Activated naive CD8-positive, alpha-beta T cell treated with anti-CD3 and anti-CD28 coated beads, Interleukin-2, amount 50 U/mL, for 24 hours (primary cell): ENCODE results near the gene MCF2.
"Not testable (repeated sequence)": the region's sequence is repeated elsewhere in the genome, so short reads cannot be mapped to it uniquely, and the experiment has no call there.

Source experiments
- ATAC-seq: fragments of 150-1000 bp; cut with Tn5 transposase; one replicate; pipeline ENCODE4 v1.10.0; 2021
- DNase-seq: peaks from one replicate; pipeline ENCODE4 v3.0.0; 2021
- H3K27ac Mint-ChIP-seq: one replicate; pipeline ENCODE4 v1.8.0; 2021; ENCODE audit warnings: mild to moderate bottlenecking, mixed read lengths
- H3K27me3 Mint-ChIP-seq: one replicate; pipeline ENCODE4 v1.8.0; 2021; ENCODE audit warnings: mixed read lengths
- H3K36me3 Mint-ChIP-seq: one replicate; pipeline ENCODE4 v1.8.0; 2021; ENCODE audit warnings: low read depth, mixed read lengths
- H3K4me1 Mint-ChIP-seq: one replicate; pipeline ENCODE4 v1.8.0; 2021; ENCODE audit warnings: mixed read lengths
- H3K4me3 Mint-ChIP-seq: one replicate; pipeline ENCODE4 v1.8.0; 2021; ENCODE audit warnings: mild to moderate bottlenecking, moderate library complexity, mixed read lengths
- H3K9me3 Mint-ChIP-seq: one replicate; pipeline ENCODE4 v1.8.0; 2021; ENCODE audit warnings: mixed read lengths

MCF2 gene

DNA sequence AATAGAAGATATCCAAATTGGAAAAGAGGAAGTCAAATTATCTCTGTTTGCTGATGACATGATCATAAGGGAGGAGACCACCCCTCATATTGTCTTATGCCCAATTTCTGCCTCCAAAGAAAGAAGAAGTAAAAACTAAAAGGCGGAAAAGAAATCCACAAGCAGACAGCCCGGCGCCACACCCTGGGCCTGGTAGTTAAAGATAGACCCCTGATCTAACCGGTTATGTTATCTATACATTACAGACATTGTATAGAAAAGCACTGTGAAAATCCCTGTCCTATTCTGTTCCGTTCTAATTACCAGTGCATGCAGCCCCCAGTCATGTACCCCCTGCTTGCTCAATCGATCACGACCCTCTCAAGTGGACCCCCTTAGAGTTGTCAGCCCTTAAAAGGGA lies 22.8 kb downstream of the MCF2 start:
- not testable (repeated sequence) for DNase-seq, H3K27me3 Mint-ChIP-seq, H3K4me1 Mint-ChIP-seq, H3K36me3 Mint-ChIP-seq, ATAC-seq, H3K4me3 Mint-ChIP-seq, H3K27ac Mint-ChIP-seq, H3K9me3 Mint-ChIP-seq

DNA sequence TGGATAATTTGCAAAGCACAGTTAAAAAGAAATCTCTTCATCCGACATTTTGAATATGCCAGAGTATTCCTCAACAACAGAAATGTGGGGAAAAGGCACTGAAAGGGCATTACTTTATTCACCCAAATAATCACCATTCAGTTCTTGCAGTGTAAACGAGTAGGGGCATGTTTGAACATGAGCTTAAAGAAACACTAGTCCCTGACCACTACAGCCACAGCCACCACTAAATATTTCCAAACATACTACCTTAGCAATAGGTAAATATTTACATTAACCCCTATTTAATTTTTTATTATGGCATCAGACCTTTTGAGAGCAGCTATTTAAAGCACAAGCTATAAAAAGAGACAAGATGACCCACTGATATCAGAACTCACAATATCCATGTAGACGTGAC lies 27.6 kb downstream of the MCF2 start:
- no peak for ATAC-seq
- no peaks in the 10 kb centered on the region for H3K27me3 Mint-ChIP-seq
- peaks cover 3% of the 10 kb centered on the region for H3K9me3 Mint-ChIP-seq
- H3K36me3 Mint-ChIP-seq, result peaks cover 4% of the 10 kb centered on the region
- no peak overlapping the region for H3K27ac Mint-ChIP-seq
- no peaks in the 10 kb centered on the region for H3K4me1 Mint-ChIP-seq
- H3K4me3 Mint-ChIP-seq, result no peak overlapping the region
- DNase-seq, result no peak

DNA sequence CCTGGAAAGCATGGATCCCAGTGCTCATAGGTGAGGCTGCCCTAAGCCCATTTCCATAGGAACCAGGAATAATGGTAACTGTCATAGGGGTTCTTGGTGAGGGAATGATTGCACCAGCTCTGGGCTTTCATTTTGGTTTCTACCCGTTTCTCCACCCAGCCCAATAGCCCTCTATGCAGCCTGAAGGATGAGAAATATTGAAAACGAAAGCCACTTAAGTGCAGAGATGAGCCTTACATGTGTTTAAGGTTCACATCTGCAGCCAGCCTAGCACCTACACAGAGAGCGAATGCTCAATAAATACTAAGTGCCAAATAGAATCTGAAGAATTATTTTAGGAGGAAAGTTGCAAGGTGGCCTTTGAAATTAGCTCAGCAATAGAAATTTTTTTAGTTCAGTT lies 60.4 kb downstream of the MCF2 start:
- H3K36me3 Mint-ChIP-seq, result no peaks in the 10 kb centered on the region
- H3K27me3 Mint-ChIP-seq, result no peaks in the 10 kb centered on the region
- H3K4me3 Mint-ChIP-seq, result no peak overlapping the region
- H3K4me1 Mint-ChIP-seq, result no peaks in the 10 kb centered on the region
- H3K27ac Mint-ChIP-seq, result no peak overlapping the region
- DNase-seq (no peak), ATAC-seq (no peak)
- no peaks in the 10 kb centered on the region for H3K9me3 Mint-ChIP-seq

DNA sequence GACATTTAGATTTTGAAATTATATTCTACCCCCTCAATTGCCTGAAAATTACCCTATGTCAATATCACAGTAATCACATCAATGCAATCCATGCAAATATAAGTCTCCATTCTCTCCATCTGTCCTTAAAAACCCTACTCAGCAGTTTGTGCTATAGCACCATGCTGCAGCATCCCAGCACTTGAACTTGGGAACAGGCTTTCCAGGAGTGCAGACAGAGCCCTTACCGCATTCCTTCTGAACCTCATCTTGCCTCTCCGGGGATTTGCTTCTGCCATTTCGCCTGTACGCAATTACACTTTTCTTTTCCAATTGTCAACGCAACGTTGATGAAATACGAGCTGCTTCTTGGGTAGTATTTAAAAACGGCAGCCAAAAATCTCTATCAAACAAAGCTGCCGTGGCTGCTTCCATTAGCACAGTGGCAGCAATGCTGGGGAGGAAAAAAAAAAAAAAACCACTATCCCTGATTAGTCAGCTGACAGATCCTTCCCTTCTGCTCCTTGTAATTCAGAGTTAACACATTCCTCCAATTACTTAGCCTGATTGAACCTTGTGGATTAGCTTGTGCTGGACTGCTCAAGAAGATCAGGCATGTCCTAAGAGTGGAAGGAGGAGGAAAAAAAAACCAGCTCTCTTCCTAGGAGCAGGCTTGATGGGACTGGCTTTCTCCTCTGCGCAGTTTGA lies 65.6 kb downstream of the MCF2 start:
- no peaks in the 10 kb centered on the region for H3K36me3 Mint-ChIP-seq
- no peak overlapping the region for H3K4me3 Mint-ChIP-seq
- H3K27me3 Mint-ChIP-seq, result no peaks in the 10 kb centered on the region
- no peak for ATAC-seq
- no peaks in the 10 kb centered on the region for H3K9me3 Mint-ChIP-seq
- DNase-seq, result no peak
- H3K4me1 Mint-ChIP-seq, result peaks cover 3% of the 10 kb centered on the region
- H3K27ac Mint-ChIP-seq, result no peak overlapping the region

DNA sequence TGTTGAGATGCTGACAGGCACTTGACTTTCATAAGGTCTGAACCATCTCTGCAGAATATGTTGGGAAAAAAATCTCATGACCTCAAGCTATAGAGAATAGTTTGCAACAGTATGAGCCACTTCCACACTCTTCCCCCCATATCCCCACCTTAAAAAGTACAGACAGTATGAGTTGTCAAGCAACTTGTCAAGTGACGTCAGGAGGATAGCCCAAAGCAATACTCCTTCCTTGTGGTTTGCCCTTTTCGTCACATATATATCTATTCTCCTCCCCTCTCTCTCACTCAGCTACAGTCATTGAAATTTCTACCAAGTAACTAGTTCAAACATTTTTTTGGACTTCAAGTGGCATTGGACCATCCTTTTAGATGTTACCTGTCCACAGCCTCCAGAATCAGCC lies 67.7 kb downstream of the MCF2 start:
- Mint-ChIP-seq H3K27ac (no peak overlapping the region), H3K36me3 (no peaks in the 10 kb centered on the region), H3K27me3 (no peaks in the 10 kb centered on the region), H3K9me3 (no peaks in the 10 kb centered on the region), H3K4me1 (peaks cover 3% of the 10 kb centered on the region), H3K4me3 (no peak overlapping the region)
- ATAC-seq (no peak), DNase-seq (no peak)

DNA sequence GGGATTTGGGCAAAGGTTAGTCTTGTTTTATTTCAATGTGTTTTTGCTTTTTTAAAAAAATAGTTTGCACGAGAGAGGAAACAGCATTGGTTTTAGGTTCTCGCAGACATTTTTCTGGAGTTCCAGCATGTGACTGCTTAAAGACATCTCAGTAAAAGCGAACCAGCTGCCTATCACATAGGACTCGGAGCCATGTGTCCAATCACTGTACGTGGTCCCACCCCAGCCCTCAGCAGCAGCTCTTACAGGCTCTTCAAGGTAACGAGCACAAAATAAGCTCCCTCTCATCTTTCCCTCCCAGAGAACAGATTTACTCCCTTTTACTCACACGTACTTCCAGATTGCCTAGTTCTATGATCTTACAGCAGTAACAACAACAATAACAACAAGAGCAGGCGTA lies 68.7 kb downstream of the MCF2 start:
- Mint-ChIP-seq H3K4me3 (no peak overlapping the region), H3K9me3 (no peaks in the 10 kb centered on the region), H3K4me1 (peaks cover 3% of the 10 kb centered on the region), H3K27ac (no peak overlapping the region), H3K36me3 (no peaks in the 10 kb centered on the region), H3K27me3 (no peaks in the 10 kb centered on the region)
- no peak for DNase-seq
- ATAC-seq, result no peak

DNA sequence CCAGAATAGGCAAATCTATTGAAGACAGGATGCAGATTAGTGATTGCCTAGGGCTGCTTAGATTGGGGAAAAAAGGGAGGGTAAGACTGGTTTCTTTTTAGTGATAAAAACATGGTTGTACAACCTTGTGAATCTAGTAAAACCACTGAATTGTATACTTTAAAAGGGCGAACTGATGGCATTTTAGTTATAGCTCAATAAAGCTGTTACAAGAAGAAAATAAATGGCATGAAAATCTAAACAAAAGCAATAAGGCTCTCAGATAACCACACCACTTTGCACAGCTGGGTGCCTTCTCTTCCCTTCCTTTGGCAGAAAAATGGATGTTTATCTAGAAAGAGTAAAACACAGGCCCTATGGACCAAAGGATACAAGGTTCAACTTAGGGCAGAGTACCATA lies 107.9 kb downstream of the MCF2 start:
- Mint-ChIP-seq H3K4me1 (no peaks in the 10 kb centered on the region), H3K27ac (no peak overlapping the region), H3K27me3 (no peaks in the 10 kb centered on the region), H3K4me3 (no peak overlapping the region), H3K36me3 (peaks cover 2% of the 10 kb centered on the region), H3K9me3 (peaks cover 6% of the 10 kb centered on the region)
- DNase-seq (no peak), ATAC-seq (no peak)

DNA sequence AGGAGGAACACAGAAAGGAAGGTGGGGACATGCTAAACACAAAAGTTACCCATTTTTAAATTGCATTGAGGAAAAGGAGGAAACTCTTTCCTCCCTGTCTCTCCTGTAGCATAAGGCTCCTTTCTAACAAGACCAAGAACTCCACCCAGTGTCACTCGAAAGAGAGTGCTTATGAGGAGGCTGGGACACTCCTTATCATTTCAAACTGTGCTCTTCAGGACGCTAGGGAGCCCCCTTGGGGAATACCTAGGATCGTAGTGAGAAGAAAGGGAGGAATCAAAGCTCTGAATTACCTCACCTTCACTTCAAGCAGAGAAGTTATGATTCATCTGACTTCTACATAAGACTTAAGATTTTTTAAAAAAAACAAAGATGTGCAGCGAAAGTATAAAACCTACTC lies 111.9 kb downstream of the MCF2 start:
- H3K9me3 Mint-ChIP-seq, result peaks cover 6% of the 10 kb centered on the region
- no peaks in the 10 kb centered on the region for H3K4me1 Mint-ChIP-seq
- ATAC-seq (no peak), DNase-seq (no peak)
- no peak overlapping the region for H3K27ac Mint-ChIP-seq
- H3K27me3 Mint-ChIP-seq, result no peaks in the 10 kb centered on the region
- H3K4me3 Mint-ChIP-seq, result no peak overlapping the region
- H3K36me3 Mint-ChIP-seq, result no peaks in the 10 kb centered on the region

DNA sequence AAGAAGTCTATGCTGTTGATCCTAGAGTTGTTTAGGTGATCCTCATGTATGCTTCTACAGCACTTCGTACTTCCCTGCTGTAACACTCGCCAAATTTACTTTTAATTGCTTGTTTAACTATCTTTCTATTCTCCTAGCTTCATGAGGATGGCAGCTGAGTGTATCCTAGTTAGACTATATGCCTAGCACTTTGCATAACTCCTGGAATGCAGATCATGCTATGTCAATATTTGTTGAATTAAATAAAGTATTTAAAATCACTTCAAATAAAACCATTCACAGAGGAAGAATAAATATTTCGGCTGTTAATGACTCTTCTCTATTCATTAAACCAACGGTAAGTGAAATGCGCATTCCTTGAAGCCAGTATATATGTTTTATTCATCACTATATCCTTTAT lies 122.4 kb downstream of the MCF2 start:
- no peaks in the 10 kb centered on the region for H3K27me3 Mint-ChIP-seq
- ATAC-seq, result no peak
- H3K27ac Mint-ChIP-seq, result no peak overlapping the region
- H3K4me3 Mint-ChIP-seq, result no peak overlapping the region
- no peaks in the 10 kb centered on the region for H3K9me3 Mint-ChIP-seq
- H3K36me3 Mint-ChIP-seq, result no peaks in the 10 kb centered on the region
- DNase-seq, result no peak
- H3K4me1 Mint-ChIP-seq, result no peaks in the 10 kb centered on the region

DNA sequence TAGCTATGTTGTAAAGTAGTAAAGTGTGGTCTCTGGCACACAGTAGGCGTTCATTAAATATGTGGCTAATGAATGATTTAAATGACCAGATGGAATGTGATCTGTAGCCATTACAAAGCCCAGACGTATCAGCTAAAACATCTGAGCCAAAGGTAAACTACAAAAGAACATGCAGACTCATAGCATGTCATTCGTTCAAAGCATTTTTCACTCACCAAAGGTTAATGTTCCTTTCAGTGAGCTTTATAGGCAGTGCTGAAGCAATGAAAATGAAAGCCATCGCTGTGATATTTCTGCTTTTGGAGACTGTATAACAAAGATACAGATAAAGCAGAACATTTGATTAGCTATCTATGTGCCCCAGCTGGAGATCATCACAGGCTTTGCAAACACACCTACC lies 126.9 kb downstream of the MCF2 start:
- Mint-ChIP-seq H3K36me3 (no peaks in the 10 kb centered on the region), H3K27me3 (no peaks in the 10 kb centered on the region), H3K9me3 (no peaks in the 10 kb centered on the region), H3K27ac (no peak overlapping the region), H3K4me3 (no peak overlapping the region), H3K4me1 (no peaks in the 10 kb centered on the region)
- no peak for DNase-seq
- ATAC-seq, result no peak

DNA sequence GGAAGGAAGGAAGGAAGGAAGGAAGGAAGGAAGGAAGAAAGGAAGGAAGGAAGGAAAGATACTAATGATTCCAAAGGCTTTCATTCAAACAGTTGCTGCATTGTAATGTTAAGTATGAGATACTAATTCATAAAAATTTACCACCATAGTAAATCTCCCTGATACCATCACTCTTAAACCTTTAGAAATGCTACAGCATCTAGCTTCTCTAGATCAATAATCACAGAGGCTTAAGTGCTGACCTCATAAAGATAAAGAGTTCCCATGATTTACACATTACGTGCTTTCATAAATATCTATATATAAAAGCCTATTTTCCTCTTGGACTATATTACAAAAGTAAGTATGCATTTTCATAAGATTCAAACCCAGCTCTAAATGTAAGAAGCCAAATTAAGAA lies 141.0 kb downstream of the MCF2 start:
- Mint-ChIP-seq H3K27ac (no peak overlapping the region), H3K36me3 (no peaks in the 10 kb centered on the region), H3K4me3 (no peak overlapping the region), H3K4me1 (no peaks in the 10 kb centered on the region), H3K27me3 (peaks cover 4% of the 10 kb centered on the region), H3K9me3 (no peaks in the 10 kb centered on the region)
- ATAC-seq (no peak), DNase-seq (no peak)

DNA sequence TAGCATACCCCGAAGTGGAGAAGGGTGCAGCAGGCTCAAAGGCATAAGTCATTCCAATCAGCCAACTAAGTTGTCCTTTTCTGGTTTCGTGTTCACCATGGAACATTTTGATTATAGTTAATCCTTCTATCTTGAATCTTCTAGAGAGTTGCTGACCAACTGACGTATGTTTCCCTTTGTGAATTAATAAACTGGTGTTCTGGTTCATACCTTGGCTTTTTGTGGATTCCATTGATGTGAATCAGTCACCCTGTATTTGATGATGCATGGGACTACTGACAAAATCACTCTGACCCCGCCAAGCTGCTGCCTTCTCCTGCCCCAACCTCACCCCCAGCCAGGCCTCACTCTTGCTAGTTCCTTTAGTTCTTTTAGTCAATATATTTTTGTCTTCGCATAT lies 144.7 kb downstream of the MCF2 start:
- ATAC-seq (no peak), DNase-seq (no peak)
- Mint-ChIP-seq H3K27me3 (no peaks in the 10 kb centered on the region), H3K4me3 (no peak overlapping the region), H3K27ac (no peak overlapping the region), H3K36me3 (no peaks in the 10 kb centered on the region), H3K9me3 (no peaks in the 10 kb centered on the region), H3K4me1 (no peaks in the 10 kb centered on the region)

DNA sequence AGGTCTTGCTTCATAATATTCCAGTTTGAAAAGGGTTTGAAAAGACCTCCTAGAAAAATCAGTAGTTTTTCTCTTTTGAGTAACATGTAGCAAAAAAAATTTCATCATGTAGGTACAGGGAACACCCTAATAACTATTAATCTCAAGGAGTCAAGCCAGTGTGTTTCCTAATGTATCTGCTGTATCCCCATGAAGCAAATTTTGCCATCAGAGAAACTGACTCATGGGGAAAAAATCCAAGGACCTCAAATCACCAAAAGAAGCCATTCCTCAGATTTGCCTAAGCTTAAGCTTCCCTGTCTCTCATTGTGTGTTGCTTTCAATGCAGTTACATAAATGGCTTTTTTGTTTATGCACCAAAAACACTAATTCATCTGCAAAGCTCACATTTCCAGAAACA lies 147.7 kb downstream of the MCF2 start:
- Mint-ChIP-seq H3K36me3 (no peaks in the 10 kb centered on the region), H3K4me3 (no peak overlapping the region), H3K9me3 (no peaks in the 10 kb centered on the region), H3K27ac (no peak overlapping the region), H3K27me3 (peaks cover 1% of the 10 kb centered on the region), H3K4me1 (no peaks in the 10 kb centered on the region)
- DNase-seq, result no peak
- no peak for ATAC-seq

DNA sequence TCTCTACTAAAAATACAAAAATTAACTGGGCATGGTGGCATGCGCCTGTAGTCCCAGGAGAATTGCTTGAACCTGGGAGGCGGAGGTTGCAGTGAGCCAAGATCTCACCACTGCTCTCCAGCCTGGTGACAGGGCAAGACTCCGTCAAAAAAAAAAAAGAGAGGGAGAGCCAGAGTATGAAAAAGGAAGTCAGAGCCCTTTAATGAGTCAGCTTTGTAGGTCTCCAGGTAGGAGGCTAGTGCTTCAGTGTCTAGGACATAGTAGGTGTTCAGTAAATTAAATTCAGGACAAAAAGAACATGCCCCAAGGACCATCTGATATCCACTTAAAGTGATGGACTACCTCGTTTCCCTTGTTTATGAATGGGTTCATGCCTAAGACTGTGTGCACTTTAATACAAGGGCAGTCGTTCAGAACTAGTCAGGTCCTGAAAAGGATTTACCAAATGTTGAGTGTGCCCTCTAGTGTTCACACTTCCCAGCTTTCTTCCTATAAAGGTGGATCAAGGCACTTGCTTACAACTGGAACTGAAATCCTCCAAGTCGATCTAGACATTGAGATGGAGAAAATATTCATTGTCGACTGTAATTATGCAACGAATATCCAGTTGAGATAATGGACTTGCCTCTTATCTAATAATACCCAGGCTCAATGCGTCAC lies 148.5 kb downstream of the MCF2 start:
- peaks cover 1% of the 10 kb centered on the region for H3K27me3 Mint-ChIP-seq
- no peak for ATAC-seq
- H3K36me3 Mint-ChIP-seq, result no peaks in the 10 kb centered on the region
- no peak for DNase-seq
- no peak overlapping the region for H3K27ac Mint-ChIP-seq
- no peak overlapping the region for H3K4me3 Mint-ChIP-seq
- no peaks in the 10 kb centered on the region for H3K9me3 Mint-ChIP-seq
- peaks cover 2% of the 10 kb centered on the region for H3K4me1 Mint-ChIP-seq

DNA sequence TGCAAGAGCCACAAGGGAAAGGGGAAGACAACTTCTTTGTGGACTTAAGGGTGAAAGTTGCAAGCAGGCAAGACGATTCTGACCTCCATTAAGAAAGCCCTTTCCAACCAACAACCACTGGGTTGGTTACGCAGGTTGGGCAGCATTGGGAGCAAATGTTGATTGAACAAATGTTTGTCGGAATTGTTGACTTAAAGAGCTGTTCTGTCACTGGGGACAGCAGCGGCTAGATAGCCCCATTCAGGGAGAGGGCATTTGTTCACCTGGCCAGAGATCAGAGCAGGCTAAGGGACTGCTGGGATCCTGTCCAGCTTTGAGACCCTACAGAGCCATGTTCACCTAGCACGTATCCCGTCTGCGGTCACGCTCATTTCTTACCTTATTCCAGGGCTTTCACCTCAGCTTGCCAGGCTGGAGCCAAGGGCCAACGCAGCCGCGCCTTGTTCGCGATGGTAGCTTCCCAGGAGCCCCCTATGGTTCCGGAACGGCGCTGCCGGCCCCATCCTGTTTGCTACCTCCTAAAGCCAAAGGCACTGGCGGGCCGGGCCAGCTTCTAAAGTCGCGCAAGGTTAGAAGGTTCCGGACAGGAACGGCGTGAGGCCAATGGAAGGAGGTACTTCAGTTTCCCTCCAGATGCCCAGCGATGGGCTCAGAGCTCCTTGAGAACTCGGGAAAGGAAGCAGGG lies 152.8 kb downstream of the MCF2 start:
- H3K27me3 Mint-ChIP-seq, result peaks cover 5% of the 10 kb centered on the region
- no peak overlapping the region for H3K27ac Mint-ChIP-seq
- H3K4me3 Mint-ChIP-seq, result no peak overlapping the region
- peaks cover 11% of the 10 kb centered on the region for H3K4me1 Mint-ChIP-seq
- DNase-seq (no peak), ATAC-seq (no peak)
- H3K9me3 Mint-ChIP-seq, result no peaks in the 10 kb centered on the region
- no peaks in the 10 kb centered on the region for H3K36me3 Mint-ChIP-seq
